Brain microvascular endothelial cell (primary cell): ENCODE data around the gene DRAP1.

Experiments
- DNase-seq: peaks from one replicate; pipeline ENCODE4 v3.0.0-alpha.2; 2020
- H3K27ac ChIP-seq: fragments of 250-450 bp; sonication (Bioruptor Pico); 2 replicates; pipeline ENCODE4 v1.5.1; 2020; ENCODE audit warnings: mild to moderate bottlenecking, moderate library complexity
- H3K27me3 ChIP-seq: fragments of 250-450 bp; sonication (Bioruptor Pico); replicated peaks from 2 replicates; pipeline ENCODE4 v1.5.1; 2020; ENCODE audit warnings: mild to moderate bottlenecking
- H3K36me3 ChIP-seq: fragments of 250-450 bp; sonication (Bioruptor Pico); replicated peaks from 2 replicates; pipeline ENCODE4 v1.5.1; 2020; ENCODE audit warnings: mild to moderate bottlenecking
- H3K4me3 ChIP-seq: 2 replicates; pipeline ENCODE4 v1.5.1; 2011; ENCODE audit warnings: low read depth, mild to moderate bottlenecking, control low read depth, low read length, moderate library complexity
- in situ Hi-C: cut with HindIII; loops from 2 replicates; pipeline ENCODE4 v1.10.0; 2017; ENCODE audit warnings: low sequenced_read_pairs, low pct_ligation_motif_present
- TF ChIP-seq, protein P1 (sequence below): IDR thresholded peaks from 2 replicates; pipeline ENCODE4 v1.5.1; 2011; ENCODE audit warnings: low read depth, mild to moderate bottlenecking, moderate library complexity, low read length, control low read depth, inconsistent platforms; ENCODE audit errors: missing control alignments

Gene DRAP1

DNA sequence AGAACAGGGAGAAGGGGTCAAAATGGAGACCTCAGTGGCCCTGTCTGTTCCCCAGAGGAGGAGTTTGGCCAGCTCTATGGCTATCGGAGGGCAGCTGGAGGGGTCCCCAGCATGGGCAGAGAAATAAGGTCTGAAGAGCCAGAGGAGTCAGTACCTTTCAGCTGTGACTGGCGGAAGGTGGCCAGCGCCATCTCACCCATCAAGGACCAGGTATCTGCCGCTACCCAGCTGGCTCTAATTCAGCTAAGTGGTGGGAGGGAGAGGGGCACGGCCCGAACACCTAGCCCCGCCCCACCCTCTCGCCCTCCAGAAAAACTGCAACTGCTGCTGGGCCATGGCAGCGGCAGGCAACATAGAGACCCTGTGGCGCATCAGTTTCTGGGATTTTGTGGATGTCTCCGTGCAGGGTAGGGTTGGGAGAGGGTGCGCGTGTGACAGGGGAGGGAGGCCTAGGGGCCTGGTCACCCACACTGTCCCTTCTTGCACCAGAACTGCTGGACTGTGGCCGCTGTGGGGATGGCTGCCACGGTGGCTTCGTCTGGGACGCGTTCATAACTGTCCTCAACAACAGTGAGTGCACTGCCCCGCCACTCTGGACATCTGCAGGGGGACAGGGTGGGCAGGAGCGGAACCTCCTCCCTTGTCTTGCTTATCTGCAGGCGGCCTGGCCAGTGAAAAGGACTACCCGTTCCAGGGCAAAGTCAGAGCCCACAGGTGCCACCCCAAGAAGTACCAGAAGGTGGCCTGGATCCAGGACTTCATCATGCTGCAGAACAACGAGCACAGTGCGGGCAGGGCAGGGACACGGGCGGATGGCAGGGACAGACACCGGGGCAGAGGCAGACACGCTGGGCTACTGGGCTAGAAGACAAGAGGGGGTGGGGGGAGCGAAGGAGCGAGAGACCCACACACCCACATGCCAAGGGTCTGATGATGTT is 36.8 kb upstream of the DRAP1 start:
- in situ Hi-C loops = no loop called here
- Histone ChIP-seq H3K27ac (no peak overlapping the region), H3K27me3 (no peaks in the 10 kb centered on the region), H3K36me3 (peaks cover 42% of the 10 kb centered on the region), H3K4me3 (no peak overlapping the region)
- DNase-seq = no peak
- TF ChIP-seq, protein P1, sequence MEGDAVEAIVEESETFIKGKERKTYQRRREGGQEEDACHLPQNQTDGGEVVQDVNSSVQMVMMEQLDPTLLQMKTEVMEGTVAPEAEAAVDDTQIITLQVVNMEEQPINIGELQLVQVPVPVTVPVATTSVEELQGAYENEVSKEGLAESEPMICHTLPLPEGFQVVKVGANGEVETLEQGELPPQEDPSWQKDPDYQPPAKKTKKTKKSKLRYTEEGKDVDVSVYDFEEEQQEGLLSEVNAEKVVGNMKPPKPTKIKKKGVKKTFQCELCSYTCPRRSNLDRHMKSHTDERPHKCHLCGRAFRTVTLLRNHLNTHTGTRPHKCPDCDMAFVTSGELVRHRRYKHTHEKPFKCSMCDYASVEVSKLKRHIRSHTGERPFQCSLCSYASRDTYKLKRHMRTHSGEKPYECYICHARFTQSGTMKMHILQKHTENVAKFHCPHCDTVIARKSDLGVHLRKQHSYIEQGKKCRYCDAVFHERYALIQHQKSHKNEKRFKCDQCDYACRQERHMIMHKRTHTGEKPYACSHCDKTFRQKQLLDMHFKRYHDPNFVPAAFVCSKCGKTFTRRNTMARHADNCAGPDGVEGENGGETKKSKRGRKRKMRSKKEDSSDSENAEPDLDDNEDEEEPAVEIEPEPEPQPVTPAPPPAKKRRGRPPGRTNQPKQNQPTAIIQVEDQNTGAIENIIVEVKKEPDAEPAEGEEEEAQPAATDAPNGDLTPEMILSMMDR = no peak

DNA sequence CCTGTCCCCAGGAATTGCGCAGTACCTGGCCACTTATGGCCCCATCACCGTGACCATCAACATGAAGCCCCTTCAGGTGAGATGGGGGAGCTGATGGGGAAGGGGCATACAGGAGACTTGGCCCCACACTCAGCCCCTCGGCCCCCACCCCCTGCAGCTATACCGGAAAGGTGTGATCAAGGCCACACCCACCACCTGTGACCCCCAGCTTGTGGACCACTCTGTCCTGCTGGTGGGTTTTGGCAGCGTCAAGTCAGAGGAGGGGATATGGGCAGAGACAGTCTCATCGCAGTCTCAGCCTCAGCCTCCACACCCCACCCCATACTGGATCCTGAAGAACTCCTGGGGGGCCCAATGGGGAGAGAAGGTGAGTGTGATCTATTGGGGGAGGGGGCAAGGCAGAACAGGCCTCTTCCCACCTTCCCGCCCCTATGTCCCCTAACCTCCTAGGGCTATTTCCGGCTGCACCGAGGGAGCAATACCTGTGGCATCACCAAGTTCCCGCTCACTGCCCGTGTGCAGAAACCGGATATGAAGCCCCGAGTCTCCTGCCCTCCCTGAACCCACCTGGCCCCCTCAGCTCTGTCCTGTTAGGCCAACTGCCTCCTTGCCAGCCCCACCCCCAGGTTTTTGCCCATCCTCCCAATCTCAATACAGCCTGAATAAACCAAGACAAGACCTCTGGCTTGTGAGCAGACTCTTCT is 36.0 kb upstream of the DRAP1 start:
- in situ Hi-C loops = no loop called here
- TF ChIP-seq, protein P1 = no peak
- DNase-seq = no peak
- no peak overlapping the region for H3K27ac ChIP-seq
- H3K4me3 ChIP-seq = no peak overlapping the region
- H3K27me3 ChIP-seq = no peaks in the 10 kb centered on the region
- peaks cover 42% of the 10 kb centered on the region for H3K36me3 ChIP-seq

DNA sequence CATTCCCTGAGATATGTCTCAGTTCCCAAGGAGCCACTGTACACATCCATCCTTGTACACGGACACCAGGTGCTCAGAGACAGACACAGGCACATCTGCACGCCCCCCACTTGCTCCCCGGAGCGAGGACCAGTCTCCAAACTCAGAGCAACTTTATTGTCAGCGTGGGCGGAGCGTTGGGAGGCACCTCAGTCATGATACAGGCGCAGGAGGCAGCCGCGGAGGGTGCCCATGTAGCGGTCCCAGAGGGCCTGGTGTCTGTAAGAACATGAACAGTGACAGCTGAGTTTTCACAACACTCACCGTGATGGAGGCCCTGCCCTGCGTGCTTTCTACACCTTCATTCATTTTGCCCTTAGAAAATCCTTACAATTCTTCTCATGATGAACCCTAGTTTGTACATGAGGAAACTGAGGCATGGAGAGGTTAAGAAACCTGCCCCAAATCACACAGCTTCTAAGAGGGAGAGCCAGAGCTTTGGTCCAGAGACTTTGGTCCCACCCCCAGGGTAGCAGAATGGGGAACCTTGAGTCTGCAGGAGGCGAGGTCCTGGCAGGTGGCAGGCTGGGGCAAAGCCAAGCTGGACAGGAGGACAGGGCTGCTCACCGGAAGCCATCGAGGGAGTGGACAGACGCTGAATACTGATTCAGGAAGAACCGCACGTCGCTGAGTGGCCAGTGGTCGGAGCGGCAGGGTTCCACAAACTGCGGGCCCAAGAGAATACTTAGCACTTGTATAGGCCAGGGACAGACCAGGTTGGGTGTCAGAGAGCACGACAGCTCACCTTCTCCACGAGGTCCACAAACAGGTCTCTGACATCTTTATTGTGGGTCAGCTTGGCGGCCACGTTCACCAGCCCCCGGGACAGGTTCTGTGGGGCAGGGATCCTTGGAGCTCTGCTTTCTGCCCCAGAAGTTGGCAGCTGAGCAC is 35.2 kb upstream of the DRAP1 start:
- H3K36me3 ChIP-seq = peaks cover 42% of the 10 kb centered on the region
- DNase-seq = no peak
- H3K27me3 ChIP-seq = no peaks in the 10 kb centered on the region
- TF ChIP-seq, protein P1 = no peak
- in situ Hi-C loops = no loop called here
- H3K27ac ChIP-seq = no peak overlapping the region
- H3K4me3 ChIP-seq = no peak overlapping the region

DNA sequence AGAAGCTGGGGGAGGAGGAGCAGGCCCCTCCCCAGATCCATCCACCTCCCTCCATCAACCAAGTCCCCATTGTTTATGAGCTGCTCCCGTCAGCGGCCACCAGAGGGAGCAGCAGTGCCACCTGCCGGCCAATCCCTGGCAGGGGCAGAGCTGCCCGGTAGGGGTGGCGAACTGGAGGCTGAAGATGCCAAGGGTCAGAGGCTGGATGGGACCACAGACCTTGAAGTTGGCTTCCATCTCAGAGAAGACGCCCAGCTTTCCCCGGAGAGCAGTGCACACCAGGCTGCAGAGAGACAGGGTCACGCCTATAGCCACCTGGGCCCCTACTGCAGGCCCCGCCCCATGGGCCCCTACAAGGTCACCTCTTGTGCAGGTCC is 34.5 kb upstream of the DRAP1 start:
- in situ Hi-C loops = no loop called here
- Histone ChIP-seq H3K27ac (no peak overlapping the region), H3K27me3 (no peaks in the 10 kb centered on the region), H3K4me3 (no peak overlapping the region), H3K36me3 (peaks cover 42% of the 10 kb centered on the region)
- TF ChIP-seq, protein P1 = peak; percentile 100
- DNase-seq = no peak

DNA sequence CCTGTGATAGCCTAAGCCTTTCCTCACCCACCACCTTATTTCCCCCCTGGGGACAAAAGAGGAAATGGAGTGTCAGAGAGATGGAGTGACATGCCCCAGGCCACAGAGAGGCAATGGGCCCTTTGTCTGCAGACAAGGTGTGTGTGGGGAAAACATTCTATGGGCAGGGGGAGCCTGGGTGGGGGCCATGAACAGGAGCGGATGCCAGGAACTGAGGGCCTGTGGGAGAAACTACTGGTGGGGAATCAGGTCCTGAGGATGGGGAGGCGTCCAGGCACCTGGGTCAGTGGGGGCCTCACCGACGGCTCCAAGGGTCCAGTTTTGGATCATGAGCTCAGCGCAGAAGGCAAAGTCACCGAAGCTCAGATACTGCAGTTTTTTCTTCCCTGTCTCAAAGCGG is 34.0 kb upstream of the DRAP1 start:
- no peak overlapping the region for H3K4me3 ChIP-seq
- in situ Hi-C loops = no loop called here
- no peaks in the 10 kb centered on the region for H3K27me3 ChIP-seq
- peaks cover 42% of the 10 kb centered on the region for H3K36me3 ChIP-seq
- no peak for DNase-seq
- TF ChIP-seq, protein P1 = no peak
- no peak overlapping the region for H3K27ac ChIP-seq
